GM12878 (cell line): ENCODE results near the gene KIRREL3.

Source experiments
- CBX5 ChIP-seq: sonication (generic); IDR thresholded peaks from 2 replicates; pipeline ENCODE4 v1.6.1; 2016; ENCODE audit warnings: low read depth, moderate library complexity, mild to moderate bottlenecking, inconsistent platforms
- EZH2 ChIP-seq: IDR thresholded peaks from 2 replicates; pipeline ENCODE4 v1.6.1; 2012; ENCODE audit warnings: low read depth, mild to moderate bottlenecking, control low read depth, inconsistent platforms, low read length, borderline replicate concordance; ENCODE audit not compliant: control insufficient read depth
- JUNB ChIP-seq: IDR thresholded peaks from 2 replicates; pipeline ENCODE4 v1.6.1; 2016; ENCODE audit warnings: antibody characterized with exemption, mild to moderate bottlenecking
- PAX5 ChIP-seq: IDR thresholded peaks from 2 replicates; pipeline ENCODE4 v1.6.1; 2011; ENCODE audit warnings: low read depth, low read length, borderline replicate concordance
- RBBP5 ChIP-seq: fragments of 200-600 bp; sonication (generic); conservative IDR thresholded peaks from 2 replicates; pipeline ENCODE4 v1.6.1; 2016
- TF ChIP-seq, protein P1 (sequence below), 3 experiments: IDR thresholded peaks in 2 of 3; conservative IDR thresholded peaks in 1 of 3; 2 replicates each; pipeline ENCODE4 v1.5.1; 2011; ENCODE audit warnings: low read depth in 3 of 3, low read length in 3 of 3, mild to moderate bottlenecking in 3 of 3, control low read depth in 2 of 3, moderate library complexity in 2 of 3, inconsistent platforms in 1 of 3, mixed read lengths in 1 of 3; ENCODE audit not compliant: control insufficient read depth in 2 of 3, insufficient read depth in 1 of 3; ENCODE audit errors: extremely low read depth in 1 of 3
- TF ChIP-seq, protein P2 (sequence below): fragments of 450-650 bp; IDR thresholded peaks from 2 replicates; pipeline ENCODE4 v1.6.1; 2016; ENCODE audit warnings: mild to moderate bottlenecking

DNA sequence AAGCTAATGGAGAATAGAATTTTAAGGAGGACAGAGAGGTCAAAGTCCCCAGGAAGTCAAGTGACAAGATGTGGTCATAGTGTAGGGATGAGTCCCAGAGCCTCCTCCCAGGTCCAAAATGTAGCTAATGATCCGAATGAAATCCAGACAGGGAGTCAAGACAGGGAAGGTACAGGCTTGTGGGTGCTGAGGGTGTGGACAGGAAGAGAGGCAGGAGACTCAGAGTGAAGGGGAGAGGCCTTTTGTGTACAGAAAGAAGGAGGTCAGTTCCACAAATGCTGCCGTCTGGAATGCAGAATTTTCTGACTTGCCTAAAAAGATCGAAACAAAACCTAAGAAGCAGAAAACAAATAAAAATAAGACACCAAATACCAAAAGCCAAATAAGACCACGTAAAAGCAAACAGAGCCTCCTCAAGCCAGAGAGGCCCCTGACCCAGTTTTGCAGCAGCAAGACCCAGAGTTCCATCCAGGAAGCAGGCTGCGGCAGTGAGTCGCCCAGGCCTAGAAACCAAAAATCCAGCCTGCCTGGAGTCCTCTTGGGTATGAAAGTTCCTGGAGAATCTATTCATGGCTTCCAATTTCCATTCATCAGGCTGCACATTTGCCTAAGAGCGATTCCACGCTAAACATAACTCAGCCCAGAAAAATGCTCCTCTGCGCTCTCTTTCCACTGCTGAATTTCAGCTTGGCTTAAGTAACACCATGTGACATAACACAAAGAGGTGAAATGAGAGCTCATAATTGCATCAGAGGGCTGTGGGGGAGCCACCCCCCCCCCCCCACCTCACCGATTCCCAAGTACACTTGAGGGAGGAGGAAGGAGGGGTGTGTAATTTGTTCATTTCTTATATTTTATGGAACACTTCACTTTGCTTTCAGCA lies 71.2 kb downstream of the KIRREL3 start:
- TF ChIP-seq, protein P1, sequence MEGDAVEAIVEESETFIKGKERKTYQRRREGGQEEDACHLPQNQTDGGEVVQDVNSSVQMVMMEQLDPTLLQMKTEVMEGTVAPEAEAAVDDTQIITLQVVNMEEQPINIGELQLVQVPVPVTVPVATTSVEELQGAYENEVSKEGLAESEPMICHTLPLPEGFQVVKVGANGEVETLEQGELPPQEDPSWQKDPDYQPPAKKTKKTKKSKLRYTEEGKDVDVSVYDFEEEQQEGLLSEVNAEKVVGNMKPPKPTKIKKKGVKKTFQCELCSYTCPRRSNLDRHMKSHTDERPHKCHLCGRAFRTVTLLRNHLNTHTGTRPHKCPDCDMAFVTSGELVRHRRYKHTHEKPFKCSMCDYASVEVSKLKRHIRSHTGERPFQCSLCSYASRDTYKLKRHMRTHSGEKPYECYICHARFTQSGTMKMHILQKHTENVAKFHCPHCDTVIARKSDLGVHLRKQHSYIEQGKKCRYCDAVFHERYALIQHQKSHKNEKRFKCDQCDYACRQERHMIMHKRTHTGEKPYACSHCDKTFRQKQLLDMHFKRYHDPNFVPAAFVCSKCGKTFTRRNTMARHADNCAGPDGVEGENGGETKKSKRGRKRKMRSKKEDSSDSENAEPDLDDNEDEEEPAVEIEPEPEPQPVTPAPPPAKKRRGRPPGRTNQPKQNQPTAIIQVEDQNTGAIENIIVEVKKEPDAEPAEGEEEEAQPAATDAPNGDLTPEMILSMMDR (IDR thresholded peaks at IDR 0.05 in 2 of 3, conservative IDR thresholded peaks at IDR 0.05 in 1 of 3; ENCODE audit: control insufficient read depth in 2 of 3, extremely low read depth in 1 of 3, insufficient read depth in 1 of 3, low read depth in 3 of 3, low read length in 3 of 3): no peak
- TF ChIP-seq CBX5: no peak
- no peak for TF ChIP-seq EZH2
- TF ChIP-seq, protein P2, sequence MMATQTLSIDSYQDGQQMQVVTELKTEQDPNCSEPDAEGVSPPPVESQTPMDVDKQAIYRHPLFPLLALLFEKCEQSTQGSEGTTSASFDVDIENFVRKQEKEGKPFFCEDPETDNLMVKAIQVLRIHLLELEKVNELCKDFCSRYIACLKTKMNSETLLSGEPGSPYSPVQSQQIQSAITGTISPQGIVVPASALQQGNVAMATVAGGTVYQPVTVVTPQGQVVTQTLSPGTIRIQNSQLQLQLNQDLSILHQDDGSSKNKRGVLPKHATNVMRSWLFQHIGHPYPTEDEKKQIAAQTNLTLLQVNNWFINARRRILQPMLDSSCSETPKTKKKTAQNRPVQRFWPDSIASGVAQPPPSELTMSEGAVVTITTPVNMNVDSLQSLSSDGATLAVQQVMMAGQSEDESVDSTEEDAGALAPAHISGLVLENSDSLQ: no peak
- TF ChIP-seq JUNB: no peak
- TF ChIP-seq PAX5: no peak
- TF ChIP-seq RBBP5: no peak
